ENCODE measurements around the gene TECR. TPM values are rescaled to one million over a fixed set of nuclear protein-coding genes. Genes with fewer than 3 reads are reported as not detected.
A peak's percentile ranks its signal among the peaks of the same experiment; 100 is the strongest.
"Not testable (repeated sequence)": the region's sequence is repeated elsewhere in the genome, so short reads cannot be mapped to it uniquely, and the experiment has no call there.

The TECR gene
- total RNA-seq, 1 donor from 2014 or later = 103 TPM

GRCh38 chr19:14559916-14560775, 30.8 kb downstream of the TECR start:
- DNase-seq (ENCODE audit: low read depth) = peak; percentile 92

GRCh38 chr19:14560776-14561108, 31.3 kb downstream of the TECR start:
- no peak for DNase-seq (ENCODE audit: low read depth)

- no peak for DNase-seq (ENCODE audit: low read depth)
These were observed 31.9 kb downstream of the TECR start for GRCh38 chr19:14561249-14561648.

DNA sequence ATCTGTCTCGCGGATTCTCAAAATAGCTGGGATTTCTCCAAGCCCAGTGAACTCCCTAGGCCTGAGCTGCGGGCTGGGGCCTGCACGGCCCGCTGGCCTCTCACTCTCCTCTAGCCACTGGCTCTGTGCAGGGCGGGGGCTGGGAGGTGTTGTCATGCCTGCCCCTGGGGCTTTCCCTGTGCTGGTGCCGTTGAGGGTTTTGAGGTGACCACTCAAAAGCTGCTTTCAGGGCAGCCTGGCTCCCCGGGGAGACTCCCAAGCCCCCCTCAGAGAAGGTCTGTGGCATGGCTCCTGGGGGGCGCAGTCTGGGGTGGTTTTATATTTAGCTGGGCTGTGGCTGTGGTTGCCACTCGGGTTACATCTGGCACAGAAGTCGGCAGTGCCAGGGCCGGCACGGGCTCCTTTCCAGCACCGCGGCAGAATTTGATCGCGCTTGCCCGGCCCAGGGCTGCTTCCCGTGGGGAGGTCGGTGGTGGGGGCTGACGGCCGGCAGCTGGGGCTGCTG, 32.5 kb downstream of the TECR start:
- peak; percentile 93 for DNase-seq (ENCODE audit: low read depth)

DNA sequence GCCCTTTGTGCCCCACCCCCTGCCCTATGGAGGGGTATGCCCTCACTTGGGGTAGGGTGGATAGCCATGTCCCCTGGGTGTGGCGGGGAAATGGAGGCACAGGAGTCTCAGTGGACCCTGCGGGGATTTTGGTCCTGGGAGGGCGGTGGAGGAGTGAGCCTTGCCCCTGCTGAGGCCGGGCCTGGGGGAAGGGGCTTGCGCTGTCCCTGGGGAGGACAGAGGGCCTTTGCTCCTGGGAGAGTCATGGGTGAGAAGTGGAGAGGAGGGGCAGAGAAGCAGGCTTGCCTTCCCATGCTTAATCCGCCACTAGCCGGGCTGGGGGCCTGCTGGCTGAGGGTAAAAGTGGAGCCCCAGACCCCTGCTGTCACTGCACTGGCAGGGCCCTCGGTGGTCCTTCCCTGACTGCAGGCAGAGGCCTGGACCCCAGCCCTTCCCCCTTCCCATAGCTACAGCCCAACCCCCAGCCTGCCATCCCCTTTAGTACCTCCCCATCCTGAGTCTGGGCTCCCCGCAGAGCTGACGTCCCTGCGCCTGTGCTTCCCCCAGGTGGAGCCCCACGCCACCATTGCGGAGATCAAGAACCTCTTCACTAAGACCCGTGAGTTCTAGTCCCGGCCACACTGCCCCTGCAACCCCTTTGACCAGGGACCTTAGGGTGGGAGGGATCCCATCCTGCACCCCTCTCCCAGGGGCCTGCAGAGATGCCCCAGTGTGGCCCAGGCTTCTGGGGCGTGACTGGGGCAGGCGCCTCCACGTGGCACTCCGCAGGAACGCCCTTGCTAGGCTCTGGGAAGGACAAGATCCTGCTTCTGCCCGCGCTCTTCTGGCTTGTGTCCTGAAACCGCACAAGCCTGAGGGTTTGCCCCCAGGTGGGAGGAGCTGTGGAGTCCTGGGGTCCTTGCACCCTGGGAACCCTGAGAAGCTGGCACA, 33.5 kb downstream of the TECR start:
- DNase-seq (ENCODE audit: low read depth) = no peak

DNA sequence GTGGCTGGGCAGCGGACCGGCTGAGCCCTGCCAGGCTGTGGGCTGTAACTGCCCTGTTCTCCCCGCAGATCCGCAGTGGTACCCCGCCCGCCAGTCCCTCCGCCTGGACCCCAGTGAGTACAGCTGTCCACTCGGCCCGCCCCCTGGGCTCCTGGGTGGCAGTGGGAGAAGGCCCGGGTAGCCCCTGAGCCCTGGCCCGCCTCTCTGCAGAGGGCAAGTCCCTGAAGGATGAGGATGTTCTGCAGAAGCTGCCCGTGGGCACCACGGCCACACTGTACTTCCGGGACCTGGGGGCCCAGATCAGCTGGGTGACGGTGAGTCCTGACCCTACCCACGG, 34.2 kb downstream of the TECR start:
- no peak for DNase-seq (ENCODE audit: low read depth)

DNA sequence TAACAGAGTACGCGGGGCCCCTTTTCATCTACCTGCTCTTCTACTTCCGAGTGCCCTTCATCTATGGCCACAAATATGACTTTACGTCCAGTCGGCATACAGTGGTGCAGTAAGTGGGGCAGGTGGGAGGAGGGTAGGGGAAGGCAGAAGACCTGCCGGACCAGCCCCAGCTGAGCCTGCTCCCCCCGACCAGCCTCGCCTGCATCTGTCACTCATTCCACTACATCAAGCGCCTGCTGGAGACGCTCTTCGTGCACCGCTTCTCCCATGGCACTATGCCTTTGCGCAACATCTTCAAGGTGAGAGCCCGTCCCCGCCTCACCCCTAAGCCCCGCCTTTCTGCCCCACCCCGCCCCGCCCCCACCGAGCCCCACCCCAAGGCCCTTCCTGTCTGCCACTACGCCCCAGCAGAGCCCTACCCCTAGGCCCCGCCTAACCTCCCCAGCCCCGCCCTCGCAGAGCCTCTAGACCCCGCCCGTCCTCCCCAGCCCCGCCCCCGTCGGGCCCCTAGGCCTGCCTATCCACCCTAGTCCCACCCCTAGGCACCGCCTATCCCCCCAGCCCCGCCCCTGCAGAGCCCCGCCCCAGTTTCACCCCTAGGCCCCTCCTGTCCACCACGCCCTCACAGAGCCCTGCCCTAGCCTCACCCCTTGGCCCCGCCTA, 34.7 kb downstream of the TECR start:
- no peak for DNase-seq (ENCODE audit: low read depth)

DNA sequence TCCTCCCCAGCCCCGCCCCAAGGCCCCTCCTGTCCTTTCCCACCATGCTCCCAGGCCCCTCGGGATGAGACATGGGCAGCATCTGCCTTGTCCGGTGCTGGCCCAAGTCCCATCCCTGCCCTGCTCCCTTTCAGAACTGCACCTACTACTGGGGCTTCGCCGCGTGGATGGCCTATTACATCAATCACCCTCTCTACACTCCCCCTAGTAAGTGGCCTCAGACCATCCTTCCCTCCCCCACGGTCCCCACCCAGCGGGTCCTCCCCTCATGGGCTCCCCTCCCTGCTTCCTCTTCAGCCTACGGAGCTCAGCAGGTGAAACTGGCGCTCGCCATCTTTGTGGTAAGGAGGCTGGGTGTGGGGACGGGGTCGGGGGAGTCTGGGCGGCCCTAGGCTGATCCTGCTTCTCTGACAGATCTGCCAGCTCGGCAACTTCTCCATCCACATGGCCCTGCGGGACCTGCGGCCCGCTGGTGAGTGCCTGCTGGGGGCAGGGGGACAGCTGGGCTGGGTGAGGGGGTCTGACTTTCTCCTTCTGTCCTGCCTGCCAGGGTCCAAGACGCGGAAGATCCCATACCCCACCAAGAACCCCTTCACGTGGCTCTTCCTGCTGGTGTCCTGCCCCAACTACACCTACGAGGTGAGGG, 35.4 kb downstream of the TECR start:
- not testable (repeated sequence) for DNase-seq (ENCODE audit: low read depth)

- DNase-seq (ENCODE audit: low read depth) = no peak
These were observed 35.9 kb downstream of the TECR start for GRCh38 chr19:14565298-14565679.

GRCh38 chr19:14565765-14566711, 36.6 kb downstream of the TECR start:
- DNase-seq (ENCODE audit: low read depth) = no peak

- no peak for DNase-seq (ENCODE audit: low read depth)
These were observed 37.3 kb downstream of the TECR start for GRCh38 chr19:14566712-14567077.

DNA sequence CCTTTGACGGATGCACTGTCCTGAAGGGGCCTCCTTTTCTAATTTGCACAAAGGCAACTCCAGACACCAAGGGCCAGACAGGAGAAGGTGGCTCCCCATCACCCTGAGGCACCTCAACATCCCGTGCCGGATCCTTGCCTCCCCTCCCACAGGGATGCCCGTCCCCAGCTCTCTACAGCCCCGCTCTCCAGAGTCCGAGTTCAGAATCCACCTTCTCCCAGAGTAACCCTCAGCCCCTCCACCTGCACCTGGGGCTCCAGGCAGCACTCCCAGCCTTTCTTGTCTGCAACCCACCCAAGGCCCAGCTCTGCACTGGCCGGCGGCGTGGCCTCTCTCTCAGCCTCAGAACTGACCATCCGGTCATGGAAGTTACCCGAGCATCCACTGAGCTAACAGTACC, 37.7 kb downstream of the TECR start:
- DNase-seq (ENCODE audit: low read depth) = no peak

- no peak for DNase-seq (ENCODE audit: low read depth)
These were observed 41.6 kb downstream of the TECR start for GRCh38 chr19:14570864-14571527.

- DNase-seq (ENCODE audit: low read depth) = peak; percentile 94
These were observed 42.5 kb downstream of the TECR start, which contains the start of gene NDUFB7 for GRCh38 chr19:14571695-14572490. NDUFB7 (minus strand) TSS chr19:14572066; CDS start chr19:14572000, 66 bp downstream.

DNA sequence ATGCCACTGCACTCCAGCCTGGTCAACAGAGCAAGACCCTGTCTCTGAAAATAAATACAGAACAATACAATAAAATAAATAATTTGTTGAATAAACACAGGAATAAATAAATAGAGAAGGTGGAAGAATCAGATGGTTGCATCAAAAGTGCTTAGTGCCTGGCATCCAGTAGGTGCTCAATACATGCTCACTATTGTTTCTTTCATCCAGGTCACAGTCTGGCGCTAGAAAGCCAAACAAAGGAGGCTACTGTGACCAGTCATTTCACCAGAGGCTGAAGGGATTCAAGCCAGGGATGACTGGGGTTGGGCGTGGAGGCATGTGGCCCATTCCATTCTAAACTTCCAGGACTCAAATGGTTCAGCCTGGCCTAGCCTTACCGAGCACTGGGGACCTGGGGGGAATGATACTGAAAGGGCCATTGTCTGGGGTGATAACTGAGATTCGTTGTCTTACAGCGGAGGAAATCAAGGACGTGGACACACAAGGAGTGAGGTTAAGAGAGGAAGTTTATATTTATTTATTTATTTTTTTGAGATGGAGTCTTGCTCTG, 46.1 kb downstream of the TECR start:
- DNase-seq (ENCODE audit: low read depth) = no peak

DNA sequence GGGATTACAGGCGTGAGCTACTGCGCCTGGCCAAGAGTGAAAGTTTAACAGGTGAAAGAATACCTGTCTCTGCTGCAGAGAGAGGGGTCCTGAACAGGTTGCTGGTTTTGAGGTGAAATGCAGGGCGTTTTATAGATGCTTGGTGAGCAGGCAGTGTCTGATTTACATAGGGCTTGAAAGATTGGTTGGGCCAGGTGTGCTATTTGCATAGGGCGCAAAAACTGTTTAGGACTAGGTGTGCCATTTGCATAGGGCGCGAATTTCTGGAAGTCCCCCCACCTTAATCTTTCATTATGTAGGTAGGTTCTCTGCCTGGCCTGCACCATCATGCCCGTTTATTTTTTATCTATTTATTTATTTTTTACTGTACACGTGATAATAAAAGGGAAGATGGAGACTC, 47.0 kb downstream of the TECR start:
- no peak for DNase-seq (ENCODE audit: low read depth)

DNA sequence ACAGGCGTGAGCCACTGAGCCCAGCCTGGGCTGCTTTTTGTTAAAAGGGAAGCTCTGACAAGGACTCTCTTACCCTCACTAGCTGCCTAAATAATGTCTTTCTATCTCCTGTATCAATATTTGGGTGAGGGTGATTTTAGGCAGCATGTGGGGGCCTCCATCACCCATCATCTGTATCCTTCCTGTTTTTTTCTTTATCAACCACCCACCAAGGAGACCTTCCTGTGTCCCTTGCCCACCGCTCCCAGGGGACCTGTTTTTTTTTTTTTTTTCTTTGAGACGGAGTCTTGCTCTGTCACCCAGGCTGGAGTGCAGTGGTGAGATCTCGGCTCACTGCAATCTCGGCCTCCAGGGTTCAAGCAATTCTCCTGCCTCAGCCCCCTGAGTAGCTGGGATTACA, 47.9 kb downstream of the TECR start:
- DNase-seq (ENCODE audit: low read depth) = no peak

DNA sequence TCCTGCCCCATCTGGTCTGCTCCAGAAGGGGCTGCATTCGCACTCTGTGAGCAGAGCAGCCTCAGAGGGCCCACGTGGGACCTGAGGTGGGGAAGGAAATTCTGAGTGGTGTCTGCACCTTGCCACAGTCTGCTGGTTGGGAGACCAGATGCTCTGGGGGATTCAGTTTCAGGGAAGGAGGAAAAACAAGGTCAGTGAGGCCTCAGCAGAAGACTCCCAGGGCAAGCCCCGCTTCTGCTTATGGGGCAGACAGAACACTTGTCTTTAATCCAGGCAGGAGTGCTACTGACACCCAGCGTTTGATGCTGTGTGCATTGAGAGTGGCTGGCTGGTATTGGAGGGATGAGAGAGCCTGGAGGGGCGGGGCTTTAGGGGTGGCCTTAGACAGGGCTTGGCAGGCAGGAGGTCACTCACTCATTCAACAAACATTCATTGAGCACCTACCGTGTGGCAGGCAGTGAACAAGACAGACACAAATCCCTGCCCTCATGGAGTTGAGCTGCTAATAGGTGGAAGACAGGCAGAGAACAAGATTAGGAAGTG, 48.6 kb downstream of the TECR start:
- DNase-seq (ENCODE audit: low read depth) = no peak

Data from myocyte (in vitro differentiated cells).